GM20431 (cell line): ENCODE measurements around the gene BRD1.

Experiments
- in situ Hi-C: fragments of 300-500 bp; cut with MseI, MboI; formaldehyde crosslinking; loops from one replicate; pipeline ENCODE4 v1.15.0; 2020; ENCODE audit warnings: low sequenced_read_pairs; ENCODE audit not compliant: unreplicated experiment

The BRD1 gene

GRCh38 chr22:49735901-49736421 lies 91.7 kb downstream of the BRD1 start:
- in situ Hi-C loops, result no loop called here

GRCh38 chr22:49735411-49735900 lies 92.2 kb downstream of the BRD1 start:
- in situ Hi-C loops, result no loop called here

GRCh38 chr22:49734882-49735281 lies 92.8 kb downstream of the BRD1 start:
- in situ Hi-C loops, result no loop called here

- in situ Hi-C loops, result no loop called here
Observed at GRCh38 chr22:49734390-49734789, 93.3 kb downstream of the BRD1 start.

GRCh38 chr22:49733631-49734030 lies 94.0 kb downstream of the BRD1 start:
- in situ Hi-C loops, result no loop called here

GRCh38 chr22:49730656-49731055 lies 97.0 kb downstream of the BRD1 start:
- in situ Hi-C loops, result no loop called here

- in situ Hi-C loops, result no loop called here
Observed at GRCh38 chr22:49728570-49729271, 99.0 kb downstream of the BRD1 start.

GRCh38 chr22:49727881-49728569 lies 99.6 kb downstream of the BRD1 start:
- in situ Hi-C loops, result no loop called here

GRCh38 chr22:49727191-49727880 lies 100.3 kb downstream of the BRD1 start:
- in situ Hi-C loops, result no loop called here

- in situ Hi-C loops, result no loop called here
Observed at GRCh38 chr22:49726701-49727101, 101.0 kb downstream of the BRD1 start.

GRCh38 chr22:49726022-49726681 lies 101.5 kb downstream of the BRD1 start:
- in situ Hi-C loops, result no loop called here

- in situ Hi-C loops, result no loop called here
Observed at GRCh38 chr22:49725516-49725915, 102.2 kb downstream of the BRD1 start.

GRCh38 chr22:49724893-49725489 lies 102.7 kb downstream of the BRD1 start:
- in situ Hi-C loops, result no loop called here

GRCh38 chr22:49724030-49724892 lies 103.4 kb downstream of the BRD1 start:
- in situ Hi-C loops, result no loop called here

GRCh38 chr22:49723478-49724029 lies 104.1 kb downstream of the BRD1 start:
- in situ Hi-C loops, result no loop called here
